Uterus (tissue), 4 donors: ENCODE data around the gene RNF166. TPM values are rescaled to one million over a fixed set of nuclear protein-coding genes. Genes with fewer than 3 reads are reported as not detected.

Experiments
- DNase-seq, 2 donors: peaks; one replicate each; pipeline ENCODE4 v3.0.0-alpha.2; 2019 to 2020
- H3K27ac ChIP-seq, 2 donors: fragments of 200-600 bp; sonication (generic); 1 replicate in 1 of 2; 2 replicates in 1 of 2; pipeline ENCODE4 v1.5.1; 2016 to 2018
- H3K27me3 ChIP-seq, 2 donors: fragments of 200-600 bp; sonication (generic); one replicate each; pipeline ENCODE4 v1.5.1; 2018 to 2019; ENCODE audit warnings: control low read depth in 1 of 2
- H3K36me3 ChIP-seq, 2 donors: fragments of 200-600 bp; sonication (generic); one replicate each; pipeline ENCODE4 v1.5.1; 2019; ENCODE audit warnings: control low read depth in 1 of 2
- H3K4me1 ChIP-seq, 2 donors: fragments of 200-600 bp; sonication (generic); one replicate each; pipeline ENCODE4 v1.5.1; 2018 to 2019; ENCODE audit warnings: control low read depth in 1 of 2
- H3K4me3 ChIP-seq, 2 donors: fragments of 200-600 bp; sonication (generic); 1 replicate in 1 of 2; 2 replicates in 1 of 2; pipeline ENCODE4 v1.5.1; 2018 to 2019; ENCODE audit warnings: mild to moderate bottlenecking in 1 of 2
- H3K9me3 ChIP-seq, 2 donors: fragments of 200-600 bp; sonication (generic); one replicate each; pipeline ENCODE4 v1.5.1; 2019; ENCODE audit warnings: control low read depth in 1 of 2
- POLR2A ChIP-seq, 2 donors: fragments of 450-650 bp; IDR thresholded peaks; one replicate each; pipeline ENCODE4 v1.6.1; 2016; ENCODE audit warnings: antibody characterized with exemption in 2 of 2, mild to moderate bottlenecking in 1 of 2, moderate library complexity in 1 of 2
- intact Hi-C: fragments of 100-400 bp; cut with DNase I; formaldehyde crosslinking; loops from one replicate; pipeline ENCODE4 v1.15.1; 2023; ENCODE audit warnings: low total_unique reads
- total RNA-seq, 4 donors: library from RNA; depleted of rRNA in 3 of 4; stranded (reverse); fragments of >200 nt in 3 of 4; gene quantifications; one replicate each; pipeline versions ENCODE4 v1.1.0 to v1.2.4, GENCODE V29; 2014 to 2023
- TF ChIP-seq, protein P1 (sequence below), 4 experiments: fragments of 200-600 bp in 2 of 4; fragments of 450-650 bp in 2 of 4; sonication (generic) in 2 of 4; IDR thresholded peaks; one replicate each; pipeline ENCODE4 v1.5.1; 2016 to 2019; ENCODE audit warnings: antibody characterized with exemption in 4 of 4, mild to moderate bottlenecking in 2 of 4, moderate library complexity in 1 of 4
- donor health status: DM: yes; HTN: yes; CAD: no.

The RNF166 gene
- total RNA-seq, 4 donors from 2014 or later, result 14.2 to 33.2 (median 20.0) TPM

GRCh38 chr16:88732172-88732960, 26.2 kb upstream of the RNF166 start:
- Histone ChIP-seq H3K9me3 (no peaks in the 10 kb centered on the region), H3K36me3 (no peaks in the 10 kb centered on the region), H3K27ac (no peak overlapping the region), H3K4me1 (no peaks in the 10 kb centered on the region), H3K4me3 (no peak overlapping the region), H3K27me3 (no peaks in the 10 kb centered on the region)
- no peak for DNase-seq
- intact Hi-C loops, result no loop called here
- TF ChIP-seq, protein P1, sequence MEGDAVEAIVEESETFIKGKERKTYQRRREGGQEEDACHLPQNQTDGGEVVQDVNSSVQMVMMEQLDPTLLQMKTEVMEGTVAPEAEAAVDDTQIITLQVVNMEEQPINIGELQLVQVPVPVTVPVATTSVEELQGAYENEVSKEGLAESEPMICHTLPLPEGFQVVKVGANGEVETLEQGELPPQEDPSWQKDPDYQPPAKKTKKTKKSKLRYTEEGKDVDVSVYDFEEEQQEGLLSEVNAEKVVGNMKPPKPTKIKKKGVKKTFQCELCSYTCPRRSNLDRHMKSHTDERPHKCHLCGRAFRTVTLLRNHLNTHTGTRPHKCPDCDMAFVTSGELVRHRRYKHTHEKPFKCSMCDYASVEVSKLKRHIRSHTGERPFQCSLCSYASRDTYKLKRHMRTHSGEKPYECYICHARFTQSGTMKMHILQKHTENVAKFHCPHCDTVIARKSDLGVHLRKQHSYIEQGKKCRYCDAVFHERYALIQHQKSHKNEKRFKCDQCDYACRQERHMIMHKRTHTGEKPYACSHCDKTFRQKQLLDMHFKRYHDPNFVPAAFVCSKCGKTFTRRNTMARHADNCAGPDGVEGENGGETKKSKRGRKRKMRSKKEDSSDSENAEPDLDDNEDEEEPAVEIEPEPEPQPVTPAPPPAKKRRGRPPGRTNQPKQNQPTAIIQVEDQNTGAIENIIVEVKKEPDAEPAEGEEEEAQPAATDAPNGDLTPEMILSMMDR (IDR thresholded peaks at IDR 0.05), result no peak
- TF ChIP-seq POLR2A (IDR thresholded peaks at IDR 0.05), result no peak

DNA sequence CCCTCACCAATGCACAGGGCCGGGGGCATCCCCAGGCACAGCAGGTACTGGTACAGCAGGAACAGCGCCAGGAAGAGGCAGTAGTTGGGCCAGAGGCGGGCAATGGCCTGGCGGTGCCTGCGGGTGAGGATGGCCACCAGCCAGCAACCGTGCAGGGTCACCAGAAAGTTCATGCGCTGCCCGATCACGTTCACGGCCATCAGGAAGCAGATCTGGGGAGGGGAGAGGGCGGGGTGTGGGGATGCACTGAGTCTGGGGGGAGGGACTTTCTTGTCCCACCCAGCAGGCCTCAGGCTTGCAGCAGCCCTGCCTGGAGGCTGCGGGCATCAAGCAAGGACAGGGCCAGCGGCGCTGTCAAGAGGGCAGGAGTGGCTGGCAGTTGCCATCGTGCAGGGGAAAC, 25.5 kb upstream of the RNF166 start:
- no peaks in the 10 kb centered on the region for H3K27me3 ChIP-seq
- H3K27ac ChIP-seq, result no peak overlapping the region
- H3K9me3 ChIP-seq, result no peaks in the 10 kb centered on the region
- H3K4me3 ChIP-seq, result no peak overlapping the region
- H3K36me3 ChIP-seq, result no peaks in the 10 kb centered on the region
- TF ChIP-seq, protein P1 (IDR thresholded peaks at IDR 0.05), result no peak
- TF ChIP-seq POLR2A (IDR thresholded peaks at IDR 0.05), result no peak
- no peak for DNase-seq
- intact Hi-C loops, result no loop called here
- no peaks in the 10 kb centered on the region for H3K4me1 ChIP-seq

GRCh38 chr16:88730632-88731607, 24.7 kb upstream of the RNF166 start:
- H3K27ac ChIP-seq, result no peak overlapping the region
- no peaks in the 10 kb centered on the region for H3K9me3 ChIP-seq
- no peak for DNase-seq
- no peaks in the 10 kb centered on the region for H3K27me3 ChIP-seq
- no peak overlapping the region for H3K4me3 ChIP-seq
- H3K36me3 ChIP-seq, result no peaks in the 10 kb centered on the region
- intact Hi-C loops, result no loop called here
- TF ChIP-seq, protein P1 (IDR thresholded peaks at IDR 0.05), result no peak
- no peak for TF ChIP-seq POLR2A (IDR thresholded peaks at IDR 0.05)
- no peaks in the 10 kb centered on the region for H3K4me1 ChIP-seq

GRCh38 chr16:88727871-88728270, 21.7 kb upstream of the RNF166 start:
- H3K27me3 ChIP-seq, result no peaks in the 10 kb centered on the region
- H3K4me3 ChIP-seq, result no peak overlapping the region
- no peak for DNase-seq
- H3K36me3 ChIP-seq, result no peaks in the 10 kb centered on the region
- no peaks in the 10 kb centered on the region for H3K9me3 ChIP-seq
- TF ChIP-seq, protein P1 (IDR thresholded peaks at IDR 0.05), result no peak
- no peak for TF ChIP-seq POLR2A (IDR thresholded peaks at IDR 0.05)
- intact Hi-C loops, result no loop called here
- no peaks in the 10 kb centered on the region for H3K4me1 ChIP-seq
- no peak overlapping the region for H3K27ac ChIP-seq

GRCh38 chr16:88726981-88727380, 20.8 kb upstream of the RNF166 start:
- H3K36me3 ChIP-seq, result no peaks in the 10 kb centered on the region
- H3K27me3 ChIP-seq, result no peaks in the 10 kb centered on the region
- no peak overlapping the region for H3K4me3 ChIP-seq
- DNase-seq, result no peak
- intact Hi-C loops, result no loop called here
- H3K27ac ChIP-seq, result no peak overlapping the region
- no peaks in the 10 kb centered on the region for H3K4me1 ChIP-seq
- TF ChIP-seq, protein P1 (IDR thresholded peaks at IDR 0.05), result no peak
- no peak for TF ChIP-seq POLR2A (IDR thresholded peaks at IDR 0.05)
- H3K9me3 ChIP-seq, result no peaks in the 10 kb centered on the region
